NCI-H1694 (cell line): ENCODE data around the gene NEO1.

ENCODE experiments used
- DNase-seq: peaks from one replicate; lab custom pipeline; 2025; lab: John Stamatoyannopoulos, UW

The NEO1 gene

GRCh38 chr15:73329501-73330200 lies 277.4 kb downstream of the NEO1 start:
- no peak for DNase-seq

- DNase-seq, result no peak
Observed at GRCh38 chr15:73330206-73331051, 278.2 kb downstream of the NEO1 start.

GRCh38 chr15:73331501-73331900 lies 279.2 kb downstream of the NEO1 start:
- DNase-seq, result no peak

GRCh38 chr15:73331991-73332925 lies 280.0 kb downstream of the NEO1 start:
- no peak for DNase-seq

GRCh38 chr15:73333001-73333400 lies 280.7 kb downstream of the NEO1 start:
- DNase-seq, result no peak

GRCh38 chr15:73334086-73334485 lies 281.8 kb downstream of the NEO1 start:
- DNase-seq, result no peak

GRCh38 chr15:73335026-73335425 lies 282.8 kb downstream of the NEO1 start:
- DNase-seq, result no peak

- DNase-seq, result no peak
Observed at GRCh38 chr15:73335471-73335870, 283.2 kb downstream of the NEO1 start.

GRCh38 chr15:73336756-73337155 lies 284.5 kb downstream of the NEO1 start:
- no peak for DNase-seq

GRCh38 chr15:73337187-73337586 lies 284.9 kb downstream of the NEO1 start:
- no peak for DNase-seq

- DNase-seq, result no peak
Observed at GRCh38 chr15:73338058-73338457, 285.8 kb downstream of the NEO1 start.

GRCh38 chr15:73338606-73339374 lies 286.5 kb downstream of the NEO1 start:
- DNase-seq, result no peak

- no peak for DNase-seq
Observed at GRCh38 chr15:73340502-73341192, 288.4 kb downstream of the NEO1 start.

- DNase-seq, result no peak
Observed at GRCh38 chr15:73341886-73342600, 289.8 kb downstream of the NEO1 start.

- DNase-seq, result no peak
Observed at GRCh38 chr15:73344056-73344455, 291.8 kb downstream of the NEO1 start.

GRCh38 chr15:73345658-73346057 lies 293.4 kb downstream of the NEO1 start:
- no peak for DNase-seq

GRCh38 chr15:73346735-73347312 lies 294.6 kb downstream of the NEO1 start:
- no peak for DNase-seq

GRCh38 chr15:73349191-73349590 lies 296.9 kb downstream of the NEO1 start:
- DNase-seq, result no peak

GRCh38 chr15:73352082-73352481 lies 299.8 kb downstream of the NEO1 start:
- DNase-seq, result no peak

GRCh38 chr15:73353734-73354133 lies 301.5 kb downstream of the NEO1 start:
- DNase-seq, result no peak
